ENCODE data around the gene TTC12.

The TTC12 gene

GRCh38 chr11:113279591-113279990, 34.8 kb upstream of the TTC12 start:
- Histone ChIP-seq H3K27ac (ENCODE audit: low read length) (no peak overlapping the region), H2AFZ (ENCODE audit: low read length) (no peak overlapping the region), H3K4me3 (ENCODE audit: low read length) (no peak overlapping the region), H3F3A (ENCODE audit: insufficient read depth, low read length) (no peaks in the 10 kb centered on the region), H3K36me3 (replicated peaks; ENCODE audit: insufficient read depth, low read length) (no peaks in the 10 kb centered on the region), H3K9ac (ENCODE audit: low read length) (no peak overlapping the region), H3K4me2 (ENCODE audit: low read depth, low read length) (no peak overlapping the region), H3K79me2 (ENCODE audit: low read length) (no peaks in the 10 kb centered on the region), H3K9me3 (replicated peaks; ENCODE audit: insufficient read depth, low read length) (no peaks in the 10 kb centered on the region), H3K9me2 (replicated peaks; ENCODE audit: insufficient read depth, low read length) (no peaks in the 10 kb centered on the region), H3K4me1 (ENCODE audit: low read length) (no peaks in the 10 kb centered on the region), H3K27me3 (replicated peaks; ENCODE audit: insufficient read depth, low read length) (no peaks in the 10 kb centered on the region), H4K20me1 (ENCODE audit: insufficient read depth, low read length) (no peaks in the 10 kb centered on the region)
- TF ChIP-seq EZH2phosphoT487 (IDR thresholded peaks at IDR 0.05; ENCODE audit: low read length), result no peak
- TF ChIP-seq CTCF (IDR thresholded peaks at IDR 0.05; ENCODE audit: low read length), result no peak
- TF ChIP-seq EZH2 (optimal IDR thresholded peaks at IDR 0.05; ENCODE audit: low read depth, low read length), result no peak
- DNase-seq, result no peak

GRCh38 chr11:113281052-113281725, 33.2 kb upstream of the TTC12 start:
- no peaks in the 10 kb centered on the region for H4K20me1 ChIP-seq (ENCODE audit: insufficient read depth, low read length)
- H3K9me2 ChIP-seq (replicated peaks; ENCODE audit: insufficient read depth, low read length), result no peaks in the 10 kb centered on the region
- H3K27ac ChIP-seq (ENCODE audit: low read length), result no peak overlapping the region
- H3K4me2 ChIP-seq (ENCODE audit: low read depth, low read length), result no peak overlapping the region
- H3K9me3 ChIP-seq (replicated peaks; ENCODE audit: insufficient read depth, low read length), result no peaks in the 10 kb centered on the region
- H3K79me2 ChIP-seq (ENCODE audit: low read length), result no peaks in the 10 kb centered on the region
- H3F3A ChIP-seq (ENCODE audit: insufficient read depth, low read length), result no peaks in the 10 kb centered on the region
- DNase-seq, result no peak
- no peak overlapping the region for H2AFZ ChIP-seq (ENCODE audit: low read length)
- no peaks in the 10 kb centered on the region for H3K27me3 ChIP-seq (replicated peaks; ENCODE audit: insufficient read depth, low read length)
- no peak overlapping the region for H3K9ac ChIP-seq (ENCODE audit: low read length)
- no peak overlapping the region for H3K4me3 ChIP-seq (ENCODE audit: low read length)
- no peaks in the 10 kb centered on the region for H3K4me1 ChIP-seq (ENCODE audit: low read length)
- H3K36me3 ChIP-seq (replicated peaks; ENCODE audit: insufficient read depth, low read length), result no peaks in the 10 kb centered on the region
- no peak for TF ChIP-seq EZH2 (optimal IDR thresholded peaks at IDR 0.05; ENCODE audit: low read depth, low read length)
- TF ChIP-seq CTCF (IDR thresholded peaks at IDR 0.05; ENCODE audit: low read length), result no peak
- no peak for TF ChIP-seq EZH2phosphoT487 (IDR thresholded peaks at IDR 0.05; ENCODE audit: low read length)

- TF ChIP-seq EZH2 (optimal IDR thresholded peaks at IDR 0.05; ENCODE audit: low read depth, low read length), result no peak
- TF ChIP-seq EZH2phosphoT487 (IDR thresholded peaks at IDR 0.05; ENCODE audit: low read length), result no peak
- TF ChIP-seq CTCF (IDR thresholded peaks at IDR 0.05; ENCODE audit: low read length), result no peak
- H3K27me3 ChIP-seq (replicated peaks; ENCODE audit: insufficient read depth, low read length), result no peaks in the 10 kb centered on the region
These were observed 31.4 kb upstream of the TTC12 start for GRCh38 chr11:113282898-113283437.

More at GRCh38 chr11:113282898-113283437, 31.4 kb upstream of the TTC12 start:
- H3K9ac ChIP-seq (ENCODE audit: low read length), result no peak overlapping the region
- H3K4me1 ChIP-seq (ENCODE audit: low read length), result peaks cover 12% of the 10 kb centered on the region
- H3K4me2 ChIP-seq (ENCODE audit: low read depth, low read length), result no peak overlapping the region
- H3K9me2 ChIP-seq (replicated peaks; ENCODE audit: insufficient read depth, low read length), result no peaks in the 10 kb centered on the region
- no peaks in the 10 kb centered on the region for H3K9me3 ChIP-seq (replicated peaks; ENCODE audit: insufficient read depth, low read length)
- H3F3A ChIP-seq (ENCODE audit: insufficient read depth, low read length), result 0 out of 2 replicates have a peak, but pooled peaks cover 6% of the 10 kb centered on the region
- DNase-seq, result no peak
- H3K4me3 ChIP-seq (ENCODE audit: low read length), result no peak overlapping the region
- H3K79me2 ChIP-seq (ENCODE audit: low read length), result no peaks in the 10 kb centered on the region
- H3K36me3 ChIP-seq (replicated peaks; ENCODE audit: insufficient read depth, low read length), result no peaks in the 10 kb centered on the region
- no peaks in the 10 kb centered on the region for H4K20me1 ChIP-seq (ENCODE audit: insufficient read depth, low read length)
- no peak overlapping the region for H3K27ac ChIP-seq (ENCODE audit: low read length)
- no peak overlapping the region for H2AFZ ChIP-seq (ENCODE audit: low read length)
